Measurements from ENCODE around the gene ABCA3.
"Not testable (repeated sequence)": the region's sequence is repeated elsewhere in the genome, so short reads cannot be mapped to it uniquely, and the experiment has no call there.

The ABCA3 gene

DNA sequence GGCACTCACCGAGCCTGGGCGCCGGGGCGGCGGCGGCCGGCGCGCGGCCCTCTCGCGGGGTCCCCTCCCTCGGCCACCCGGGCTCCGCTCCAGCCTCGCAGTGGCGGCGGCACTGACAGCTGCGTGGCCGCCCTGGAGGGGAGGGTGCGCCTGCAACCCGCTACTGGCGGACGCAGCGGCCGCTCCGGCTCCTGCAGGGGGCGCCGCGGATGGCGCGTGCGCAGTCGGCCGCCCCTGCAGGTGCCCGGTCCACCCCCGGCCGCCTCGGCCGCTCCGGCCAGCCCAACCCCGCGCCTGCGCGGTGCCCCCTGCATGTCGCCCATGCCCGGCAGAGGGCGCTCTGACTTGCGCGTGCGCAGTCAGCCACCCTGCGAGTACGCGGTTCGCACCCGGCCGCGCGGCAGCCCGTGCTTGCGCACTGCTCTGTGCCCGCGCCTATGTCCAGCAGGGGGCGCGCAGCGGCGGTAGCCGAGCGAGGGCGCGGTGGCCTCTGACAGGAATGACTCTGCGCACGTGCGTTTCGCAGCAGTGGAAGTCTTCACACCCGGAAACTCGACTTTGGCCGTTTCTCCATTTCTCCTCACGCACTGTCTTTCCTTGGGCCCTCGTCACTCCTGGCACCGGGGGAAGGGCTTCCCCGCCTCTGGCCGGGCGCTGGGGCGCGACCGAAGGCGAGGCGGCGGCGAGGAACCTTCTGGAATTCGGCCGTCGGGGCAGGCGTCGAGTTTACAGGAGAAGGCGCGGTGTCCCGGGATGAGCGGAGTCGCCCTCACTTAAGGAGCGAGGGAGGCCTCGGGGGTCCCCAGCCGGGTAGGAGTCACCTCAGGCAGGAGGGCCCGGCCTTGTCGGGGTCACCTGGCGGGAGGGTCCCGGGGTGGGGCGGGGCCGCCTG is at the start of gene ABCA3:
TSS of gene ABCA3 (minus strand) at position 165 of the 892 bp plus-strand sequence. CDS start 14,262 bp downstream, outside the sequence.
- TF ChIP-seq, protein P1, sequence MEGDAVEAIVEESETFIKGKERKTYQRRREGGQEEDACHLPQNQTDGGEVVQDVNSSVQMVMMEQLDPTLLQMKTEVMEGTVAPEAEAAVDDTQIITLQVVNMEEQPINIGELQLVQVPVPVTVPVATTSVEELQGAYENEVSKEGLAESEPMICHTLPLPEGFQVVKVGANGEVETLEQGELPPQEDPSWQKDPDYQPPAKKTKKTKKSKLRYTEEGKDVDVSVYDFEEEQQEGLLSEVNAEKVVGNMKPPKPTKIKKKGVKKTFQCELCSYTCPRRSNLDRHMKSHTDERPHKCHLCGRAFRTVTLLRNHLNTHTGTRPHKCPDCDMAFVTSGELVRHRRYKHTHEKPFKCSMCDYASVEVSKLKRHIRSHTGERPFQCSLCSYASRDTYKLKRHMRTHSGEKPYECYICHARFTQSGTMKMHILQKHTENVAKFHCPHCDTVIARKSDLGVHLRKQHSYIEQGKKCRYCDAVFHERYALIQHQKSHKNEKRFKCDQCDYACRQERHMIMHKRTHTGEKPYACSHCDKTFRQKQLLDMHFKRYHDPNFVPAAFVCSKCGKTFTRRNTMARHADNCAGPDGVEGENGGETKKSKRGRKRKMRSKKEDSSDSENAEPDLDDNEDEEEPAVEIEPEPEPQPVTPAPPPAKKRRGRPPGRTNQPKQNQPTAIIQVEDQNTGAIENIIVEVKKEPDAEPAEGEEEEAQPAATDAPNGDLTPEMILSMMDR (IDR thresholded peaks at IDR 0.05; ENCODE audit: low read depth, low read length, missing control alignments), result peak; percentile 97
- H3K4me3 ChIP-seq (replicated peaks; ENCODE audit: low read depth, low read length), result peak within 1 kb of the TSS; percentile 64
- peak; percentile 78 for DNase-seq (ENCODE audit: extremely low read depth, low read depth)

DNA sequence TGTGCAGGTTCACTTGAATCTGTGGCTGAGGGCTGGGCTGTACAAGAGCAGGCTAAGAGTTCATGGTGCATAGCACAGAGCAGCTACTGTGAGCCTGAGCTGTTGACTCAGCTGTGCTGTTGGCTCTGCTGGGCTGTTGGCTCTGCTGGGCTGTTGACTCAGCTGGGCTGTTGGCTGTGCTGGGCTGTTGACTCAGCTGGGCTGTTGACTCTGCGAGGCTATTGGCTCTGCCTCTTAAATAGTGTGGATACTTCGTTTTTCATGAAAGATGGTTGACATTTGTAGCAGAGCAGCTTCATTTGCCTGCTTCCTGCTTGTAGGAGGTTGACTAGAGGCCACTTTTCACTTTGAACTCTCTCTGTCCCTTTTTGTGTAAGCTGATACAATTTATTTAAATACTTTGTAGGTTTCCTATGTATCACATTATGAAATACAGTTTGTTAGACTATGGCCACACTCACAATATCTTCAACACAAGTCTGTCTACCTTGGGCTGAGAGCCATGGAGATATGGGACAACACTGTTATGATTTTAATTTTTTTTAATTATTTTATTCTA is 48.4 kb upstream of the ABCA3 start:
- no peak for DNase-seq (ENCODE audit: extremely low read depth, low read depth)
- TF ChIP-seq, protein P1 (IDR thresholded peaks at IDR 0.05; ENCODE audit: low read depth, low read length, missing control alignments), result no peak
- no peak overlapping the region for H3K4me3 ChIP-seq (replicated peaks; ENCODE audit: low read depth, low read length)

DNA sequence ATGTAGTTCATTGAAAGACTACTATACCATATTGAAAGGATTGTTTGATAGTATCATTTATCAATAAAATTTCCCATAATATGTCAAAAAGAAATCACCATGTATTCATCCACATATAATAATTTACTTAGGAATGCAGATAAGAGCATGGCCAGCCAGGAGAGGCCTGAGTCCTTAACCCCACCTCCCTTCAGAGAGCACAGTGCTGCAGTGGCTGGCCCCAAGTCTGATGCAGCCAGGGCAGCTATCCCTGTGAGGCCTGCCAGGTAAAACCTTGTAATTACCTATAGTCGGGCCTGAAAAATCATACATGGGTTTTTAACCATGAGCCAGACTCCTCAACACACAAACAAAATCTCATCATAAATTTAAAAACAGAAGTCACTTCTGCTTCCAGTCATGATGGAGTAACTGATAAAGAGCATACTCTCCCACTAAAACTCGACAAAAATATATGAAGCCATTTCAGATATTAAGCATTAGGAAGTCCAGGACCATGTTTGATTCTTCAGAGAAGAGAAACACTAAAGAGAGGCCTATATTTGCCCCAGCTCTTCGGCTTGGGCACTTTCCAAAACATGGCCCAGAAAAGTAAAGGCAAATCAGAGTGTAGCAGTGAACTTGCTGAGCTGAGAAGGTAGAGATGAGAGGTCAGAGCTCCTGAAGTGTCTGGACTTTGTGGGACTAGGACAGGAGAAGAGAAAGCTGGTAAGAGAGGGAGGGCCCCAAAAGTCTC is 47.8 kb upstream of the ABCA3 start:
- DNase-seq (ENCODE audit: extremely low read depth, low read depth), result no peak
- TF ChIP-seq, protein P1 (IDR thresholded peaks at IDR 0.05; ENCODE audit: low read depth, low read length, missing control alignments), result no peak
- H3K4me3 ChIP-seq (replicated peaks; ENCODE audit: low read depth, low read length), result no peak overlapping the region

DNA sequence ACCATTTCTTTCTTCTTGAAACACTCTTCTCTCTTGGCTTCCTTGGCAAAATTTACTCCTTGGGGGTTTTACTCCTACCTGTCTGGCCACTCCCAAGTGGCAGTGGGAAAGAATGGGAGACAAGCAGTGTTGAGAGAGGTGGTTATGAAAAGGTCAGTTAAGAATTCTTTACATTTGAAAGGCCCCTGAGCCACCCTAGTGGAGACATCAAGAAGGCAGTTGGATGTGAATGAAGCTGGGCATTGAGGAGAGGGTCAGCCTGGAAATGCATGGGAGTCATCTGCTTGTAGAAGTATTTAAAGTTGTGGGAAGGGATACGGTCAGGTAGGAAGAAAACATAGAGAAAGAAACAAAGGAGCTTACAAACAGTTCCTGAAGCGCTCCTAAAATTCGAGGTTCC is 46.5 kb upstream of the ABCA3 start:
- DNase-seq (ENCODE audit: extremely low read depth, low read depth), result no peak
- no peak overlapping the region for H3K4me3 ChIP-seq (replicated peaks; ENCODE audit: low read depth, low read length)
- TF ChIP-seq, protein P1 (IDR thresholded peaks at IDR 0.05; ENCODE audit: low read depth, low read length, missing control alignments), result peak; percentile 25

DNA sequence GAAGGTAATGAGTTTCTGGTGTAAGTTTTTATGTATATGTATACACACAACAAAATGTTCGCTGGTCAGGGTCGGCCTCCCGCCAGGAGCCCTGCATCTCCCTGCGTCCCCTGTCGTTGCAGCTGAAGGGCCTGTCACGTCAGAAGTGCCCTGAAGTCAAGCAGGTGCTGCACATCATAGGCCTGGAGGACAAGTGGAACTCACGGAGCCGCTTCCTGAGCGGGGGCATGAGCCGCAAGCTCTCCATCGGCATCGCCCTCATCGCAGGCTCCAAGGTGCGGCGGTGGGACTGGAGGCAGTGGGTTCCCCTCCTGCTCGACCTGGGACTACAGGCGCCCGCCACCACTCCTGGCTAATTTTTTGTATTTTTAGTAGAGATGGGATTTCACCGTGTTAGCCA is 45.5 kb upstream of the ABCA3 start:
- H3K4me3 ChIP-seq (replicated peaks; ENCODE audit: low read depth, low read length); DNase-seq (ENCODE audit: extremely low read depth, low read depth): not testable (repeated sequence)

DNA sequence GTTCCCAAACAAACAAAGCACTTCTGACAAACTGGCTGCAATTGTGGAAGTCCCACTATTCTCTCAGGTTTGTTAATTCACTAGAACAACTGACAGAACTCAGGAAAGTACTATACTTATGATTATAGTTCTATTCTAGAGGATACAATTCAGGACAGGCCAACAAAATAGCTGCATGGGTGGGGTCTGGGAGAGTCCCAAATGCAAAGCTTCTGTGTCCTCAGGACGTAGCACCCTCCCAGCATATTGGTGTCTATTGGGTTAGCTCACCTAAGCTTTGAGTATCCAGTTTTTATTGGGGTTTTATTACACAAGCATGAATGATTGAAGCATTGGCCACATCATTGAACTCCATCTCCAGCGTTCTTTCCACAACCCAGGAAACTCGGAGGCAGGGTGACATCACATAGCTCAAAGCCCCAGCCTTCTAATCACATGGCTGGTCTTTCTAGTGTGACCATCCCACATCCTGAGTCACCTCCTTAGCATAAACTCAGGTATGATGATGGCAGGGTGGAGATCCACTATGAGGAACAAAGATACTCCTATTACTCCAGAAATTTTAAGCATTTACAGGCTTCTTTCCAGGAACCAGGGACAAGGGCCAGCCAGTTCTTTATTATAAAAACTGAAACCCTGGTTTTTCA is 44.8 kb upstream of the ABCA3 start:
- no peak for DNase-seq (ENCODE audit: extremely low read depth, low read depth)
- no peak overlapping the region for H3K4me3 ChIP-seq (replicated peaks; ENCODE audit: low read depth, low read length)
- TF ChIP-seq, protein P1 (IDR thresholded peaks at IDR 0.05; ENCODE audit: low read depth, low read length, missing control alignments), result no peak

Measured in HFF-Myc (cell line).